SK-N-SH treated with all-trans-retinoic acid at 6 μM for 48 hours (cell line): ENCODE data around the gene IER2.

Source experiments
- ARNTL ChIP-seq: fragments of 450-650 bp; formaldehyde crosslinking; IDR thresholded peaks from 2 replicates; pipeline ENCODE4 v1.5.0; 2020; ENCODE audit warnings: low read depth, mild to moderate bottlenecking, moderate library complexity, borderline replicate concordance
- BACH2 ChIP-seq: fragments of 250-450 bp; sonication (Bioruptor Pico); IDR thresholded peaks from 2 replicates; pipeline ENCODE4 v1.9.0; 2021; ENCODE audit warnings: mild to moderate bottlenecking, borderline replicate concordance
- CSDC2 ChIP-seq: fragments of 250-450 bp; sonication (Bioruptor Pico); IDR thresholded peaks from 2 replicates; pipeline ENCODE4 v1.5.0; 2020; ENCODE audit warnings: mild to moderate bottlenecking, moderate library complexity
- GLIS3 ChIP-seq: fragments of 250-450 bp; sonication (Bioruptor Pico); IDR thresholded peaks from 2 replicates; pipeline ENCODE4 v1.5.0; 2020; ENCODE audit warnings: mild to moderate bottlenecking, moderate library complexity
- ISL1 ChIP-seq: fragments of 250-450 bp; sonication (Bioruptor Pico); IDR thresholded peaks from 2 replicates; pipeline ENCODE4 v2.1.2; 2022; ENCODE audit warnings: mild to moderate bottlenecking, moderate library complexity
- SNAI2 ChIP-seq: fragments of 250-450 bp; sonication (Bioruptor Pico); IDR thresholded peaks from 2 replicates; pipeline ENCODE4 v1.5.0; 2020; ENCODE audit warnings: mild to moderate bottlenecking, moderate library complexity
- ZFP3 ChIP-seq: fragments of 250-450 bp; sonication (Bioruptor Pico); IDR thresholded peaks from 2 replicates; pipeline ENCODE4 v1.5.0; 2020; ENCODE audit warnings: mild to moderate bottlenecking, moderate library complexity
- ZFP30 ChIP-seq: fragments of 450-650 bp; formaldehyde crosslinking; IDR thresholded peaks from 2 replicates; pipeline ENCODE4 v1.5.0; 2022; ENCODE audit warnings: mild to moderate bottlenecking, moderate library complexity

DNA sequence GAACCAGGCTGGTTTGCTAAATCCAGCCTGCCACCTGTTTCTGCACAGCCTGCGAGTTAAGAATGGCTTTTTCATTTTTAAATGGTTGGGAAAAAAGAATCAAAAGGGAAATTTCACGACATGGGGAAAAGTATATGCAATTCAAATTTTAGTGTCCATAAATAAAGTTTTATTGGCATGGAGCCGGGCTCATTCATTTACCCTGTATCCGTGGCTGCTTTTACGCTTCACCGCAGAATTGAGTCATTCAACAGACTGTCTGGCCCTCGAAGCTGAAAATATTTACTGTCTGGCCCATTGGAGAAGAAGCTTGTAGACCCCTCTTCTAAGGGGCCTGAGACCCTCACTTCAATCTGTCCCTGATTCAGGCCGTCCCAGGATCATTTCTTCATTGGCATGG, 26.1 kb downstream of the IER2 start:
- no peak for TF ChIP-seq ARNTL (CRISPR knock-in tag)
- no peak for TF ChIP-seq ZFP3
- no peak for TF ChIP-seq SNAI2 (CRISPR knock-in tag)
- TF ChIP-seq ZFP30, result no peak
- no peak for TF ChIP-seq ISL1
- no peak for TF ChIP-seq CSDC2 (CRISPR knock-in tag)
- TF ChIP-seq GLIS3 (CRISPR knock-in tag), result no peak
- TF ChIP-seq BACH2 (CRISPR knock-in tag), result no peak
